ENCODE measurements around the gene PITPNC1.

Gene PITPNC1

GRCh38 chr17:67656494-67657203, 279.6 kb downstream of the PITPNC1 start:
- TF ChIP-seq CTCF (IDR thresholded peaks at IDR 0.05; ENCODE audit: low read length) (no peak), EZH2phosphoT487 (IDR thresholded peaks at IDR 0.05; ENCODE audit: low read length) (no peak), EZH2 (optimal IDR thresholded peaks at IDR 0.05; ENCODE audit: low read depth, low read length) (no peak)
- Histone ChIP-seq H3K9ac (ENCODE audit: low read length) (no peak overlapping the region), H3K27me3 (replicated peaks; ENCODE audit: insufficient read depth, low read length) (no peaks in the 10 kb centered on the region), H3K4me2 (ENCODE audit: low read depth, low read length) (no peak overlapping the region), H3K36me3 (replicated peaks; ENCODE audit: insufficient read depth, low read length) (no peaks in the 10 kb centered on the region), H3K9me2 (replicated peaks; ENCODE audit: insufficient read depth, low read length) (no peaks in the 10 kb centered on the region), H3K4me1 (ENCODE audit: low read length) (peaks cover 11% of the 10 kb centered on the region), H3K27ac (ENCODE audit: low read length) (no peak overlapping the region), H3K9me3 (replicated peaks; ENCODE audit: insufficient read depth, low read length) (no peaks in the 10 kb centered on the region), H2AFZ (ENCODE audit: low read length) (no peak overlapping the region), H3K4me3 (ENCODE audit: low read length) (no peak overlapping the region), H3K79me2 (ENCODE audit: low read length) (no peaks in the 10 kb centered on the region), H4K20me1 (ENCODE audit: insufficient read depth, low read length) (no peaks in the 10 kb centered on the region), H3F3A (ENCODE audit: insufficient read depth, low read length) (peaks cover 5% of the 10 kb centered on the region)
- no peak for DNase-seq

- H3K4me1 ChIP-seq (ENCODE audit: low read length) = peaks cover 1% of the 10 kb centered on the region; the same call in 1 of the 2 replicates
- no peaks in the 10 kb centered on the region for H3K27me3 ChIP-seq (replicated peaks; ENCODE audit: insufficient read depth, low read length)
- H4K20me1 ChIP-seq (ENCODE audit: insufficient read depth, low read length) = no peaks in the 10 kb centered on the region
- TF ChIP-seq CTCF (IDR thresholded peaks at IDR 0.05; ENCODE audit: low read length) = no peak
- no peak for TF ChIP-seq EZH2 (optimal IDR thresholded peaks at IDR 0.05; ENCODE audit: low read depth, low read length)
- no peak for TF ChIP-seq EZH2phosphoT487 (IDR thresholded peaks at IDR 0.05; ENCODE audit: low read length)
- no peaks in the 10 kb centered on the region for H3K9me2 ChIP-seq (replicated peaks; ENCODE audit: insufficient read depth, low read length)
- H2AFZ ChIP-seq (ENCODE audit: low read length) = no peak overlapping the region
- H3K36me3 ChIP-seq (replicated peaks; ENCODE audit: insufficient read depth, low read length) = no peaks in the 10 kb centered on the region
- no peak overlapping the region for H3K4me2 ChIP-seq (ENCODE audit: low read depth, low read length)
- DNase-seq = no peak
- no peaks in the 10 kb centered on the region for H3F3A ChIP-seq (ENCODE audit: insufficient read depth, low read length)
- no peaks in the 10 kb centered on the region for H3K9me3 ChIP-seq (replicated peaks; ENCODE audit: insufficient read depth, low read length)
- no peak overlapping the region for H3K27ac ChIP-seq (ENCODE audit: low read length)
- H3K9ac ChIP-seq (ENCODE audit: low read length) = no peak overlapping the region
- no peak overlapping the region for H3K4me3 ChIP-seq (ENCODE audit: low read length)
- no peaks in the 10 kb centered on the region for H3K79me2 ChIP-seq (ENCODE audit: low read length)
Measured at GRCh38 chr17:67657596-67657995, 280.5 kb downstream of the PITPNC1 start.

DNA sequence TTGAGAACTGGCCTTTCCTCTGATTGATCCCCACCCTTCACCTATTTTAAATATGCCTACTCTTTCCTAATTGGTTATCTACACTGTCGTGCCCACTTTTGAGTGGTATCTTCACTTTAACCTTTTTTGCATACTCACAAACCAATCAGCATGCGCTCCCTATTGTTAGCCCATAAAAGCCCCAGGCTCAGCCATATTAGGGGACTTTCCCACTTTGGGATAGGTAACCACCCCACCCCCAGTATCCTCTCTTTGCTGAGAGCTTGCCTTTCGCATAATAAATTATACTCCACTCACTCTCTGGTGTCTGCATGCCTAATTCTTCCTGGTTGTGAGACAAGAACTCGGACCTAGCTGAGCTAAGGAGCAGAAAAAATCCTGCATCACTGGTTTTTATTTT, 281.2 kb downstream of the PITPNC1 start:
- H3K4me3 ChIP-seq (ENCODE audit: low read length) = no peak overlapping the region
- H3K9me2 ChIP-seq (replicated peaks; ENCODE audit: insufficient read depth, low read length) = no peaks in the 10 kb centered on the region
- TF ChIP-seq EZH2 (optimal IDR thresholded peaks at IDR 0.05; ENCODE audit: low read depth, low read length) (no peak), EZH2phosphoT487 (IDR thresholded peaks at IDR 0.05; ENCODE audit: low read length) (no peak), CTCF (IDR thresholded peaks at IDR 0.05; ENCODE audit: low read length) (no peak)

More for the DNA sequence above, 281.2 kb downstream of the PITPNC1 start:
- no peaks in the 10 kb centered on the region for H3F3A ChIP-seq (ENCODE audit: insufficient read depth, low read length)
- no peaks in the 10 kb centered on the region for H3K4me1 ChIP-seq (ENCODE audit: low read length)
- H4K20me1 ChIP-seq (ENCODE audit: insufficient read depth, low read length) = no peaks in the 10 kb centered on the region
- H3K27me3 ChIP-seq (replicated peaks; ENCODE audit: insufficient read depth, low read length) = no peaks in the 10 kb centered on the region
- H3K79me2 ChIP-seq (ENCODE audit: low read length) = no peaks in the 10 kb centered on the region
- no peaks in the 10 kb centered on the region for H3K9me3 ChIP-seq (replicated peaks; ENCODE audit: insufficient read depth, low read length)
- H2AFZ ChIP-seq (ENCODE audit: low read length) = no peak overlapping the region
- no peak for DNase-seq
- no peak overlapping the region for H3K4me2 ChIP-seq (ENCODE audit: low read depth, low read length)
- no peak overlapping the region for H3K27ac ChIP-seq (ENCODE audit: low read length)
- no peaks in the 10 kb centered on the region for H3K36me3 ChIP-seq (replicated peaks; ENCODE audit: insufficient read depth, low read length)
- no peak overlapping the region for H3K9ac ChIP-seq (ENCODE audit: low read length)
